Heart left ventricle (tissue), 13 donors: ENCODE results near the gene C5orf47.

Source experiments
- POLR2A ChIP-seq, 2 donors: fragments of 450-650 bp; IDR thresholded peaks; one replicate each; pipeline ENCODE4 v1.6.1; 2017; ENCODE audit warnings: antibody characterized with exemption in 2 of 2, mild to moderate bottlenecking in 2 of 2, moderate library complexity in 2 of 2
- TF ChIP-seq, protein P1 (sequence below), 12 donors: fragments of 200-600 bp; sonication (generic) in 4 of 12; IDR thresholded peaks; one replicate each; pipeline versions ENCODE4 v1.5.0 to v1.8.0; 2018 to 2022; ENCODE audit warnings: antibody characterized with exemption in 12 of 12, mild to moderate bottlenecking in 5 of 12
- donor health status: ischemic (EF 13 %, LVEDD 7.1; RV severe dilation, severe dysfunction).
- donor health status: DM: no; HTN: yes; CAD: no.
- donor health status: DM: no; HTN: no; CAD: no.
- donor health status: ischemic (EF 25% LVEDD 6.9; RV normal size, moderate dysfunction).
- donor health status: ischemic (EF 25% LVEDD 5.7; RV mildly dilated, moderate dysfunction).
- donor health status: ischemic (EF 35%, LVEDD 5.7; RV mildly dilated, moderate dysfunction).
- donor health status: nonischemic (EF 11% LVEDD 7.7; RV severe dilation, severe dysfunction).
- donor health status: DM: yes; HTN: yes; CAD: no.
- donor health status: PGD.
- donor health status: ischemic (EF 29% LVEDD 5.4; RV normal size, mild dysfunction).
- donor health status: nonischemic (EF 23%, LVEDD 6.1; RV moderate dilation, normal function).

GRCh38 chr5:173963867-173964441, 25.0 kb upstream of the C5orf47 start:
- TF ChIP-seq, protein P1, sequence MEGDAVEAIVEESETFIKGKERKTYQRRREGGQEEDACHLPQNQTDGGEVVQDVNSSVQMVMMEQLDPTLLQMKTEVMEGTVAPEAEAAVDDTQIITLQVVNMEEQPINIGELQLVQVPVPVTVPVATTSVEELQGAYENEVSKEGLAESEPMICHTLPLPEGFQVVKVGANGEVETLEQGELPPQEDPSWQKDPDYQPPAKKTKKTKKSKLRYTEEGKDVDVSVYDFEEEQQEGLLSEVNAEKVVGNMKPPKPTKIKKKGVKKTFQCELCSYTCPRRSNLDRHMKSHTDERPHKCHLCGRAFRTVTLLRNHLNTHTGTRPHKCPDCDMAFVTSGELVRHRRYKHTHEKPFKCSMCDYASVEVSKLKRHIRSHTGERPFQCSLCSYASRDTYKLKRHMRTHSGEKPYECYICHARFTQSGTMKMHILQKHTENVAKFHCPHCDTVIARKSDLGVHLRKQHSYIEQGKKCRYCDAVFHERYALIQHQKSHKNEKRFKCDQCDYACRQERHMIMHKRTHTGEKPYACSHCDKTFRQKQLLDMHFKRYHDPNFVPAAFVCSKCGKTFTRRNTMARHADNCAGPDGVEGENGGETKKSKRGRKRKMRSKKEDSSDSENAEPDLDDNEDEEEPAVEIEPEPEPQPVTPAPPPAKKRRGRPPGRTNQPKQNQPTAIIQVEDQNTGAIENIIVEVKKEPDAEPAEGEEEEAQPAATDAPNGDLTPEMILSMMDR (IDR thresholded peaks at IDR 0.05) = no peak
- no peak for TF ChIP-seq POLR2A (IDR thresholded peaks at IDR 0.05)
